K562 (cell line): ENCODE data around the gene NCAM2. TPM values are rescaled to one million over a fixed set of nuclear protein-coding genes. Genes with fewer than 3 reads are reported as not detected.

Experiments
- CHAMP1 ChIP-seq: fragments of 450-650 bp; IDR thresholded peaks from 2 replicates; pipeline ENCODE4 v1.6.1; 2016; ENCODE audit warnings: mild to moderate bottlenecking
- CREB3L1 ChIP-seq: fragments of 450-650 bp; IDR thresholded peaks from 2 replicates; pipeline ENCODE4 v1.6.1; 2014; ENCODE audit warnings: low read depth, mild to moderate bottlenecking, moderate library complexity, borderline replicate concordance
- GABPA ChIP-seq: fragments of 200-800 bp; sonication (Bioruptor generic); conservative IDR thresholded peaks from 2 replicates; pipeline ENCODE4 v1.6.1; 2016; ENCODE audit warnings: low read depth, missing genetic modification characterization, missing compliant biosample characterization
- JUNB ChIP-seq: fragments of 450-650 bp; formaldehyde crosslinking; conservative IDR thresholded peaks from 2 replicates; pipeline ENCODE4 v1.4.0; 2020; ENCODE audit warnings: mild to moderate bottlenecking
- KDM5B ChIP-seq: fragments of 200-600 bp; sonication (generic); IDR thresholded peaks from 2 replicates; pipeline ENCODE4 v1.6.1; 2012; ENCODE audit warnings: low read depth, mild to moderate bottlenecking, moderate library complexity, low read length, control low read depth, inconsistent platforms; ENCODE audit not compliant: insufficient replicate concordance
- MXD1 ChIP-seq: fragments of 250-450 bp; sonication (Bioruptor Pico); IDR thresholded peaks from 2 replicates; pipeline ENCODE4 v1.8.0; 2021; ENCODE audit warnings: borderline replicate concordance, mild to moderate bottlenecking, moderate library complexity; ENCODE audit not compliant: poor library complexity, severe bottlenecking
- MYBL2 ChIP-seq, 2 experiments: fragments of 450-650 bp in 1 of 2; sonication (generic) in 1 of 2; formaldehyde crosslinking in 1 of 2; IDR thresholded peaks; 2 replicates each; pipeline versions ENCODE4 v1.6.1 to v1.8.1; 2017 to 2022; ENCODE audit warnings: borderline replicate concordance in 1 of 2, inconsistent platforms in 1 of 2, low read depth in 1 of 2, mild to moderate bottlenecking in 1 of 2, missing genetic modification reagents in 1 of 2, moderate library complexity in 1 of 2
- NUFIP1 ChIP-seq: fragments of 450-650 bp; IDR thresholded peaks from 2 replicates; pipeline ENCODE4 v1.6.1; 2018; ENCODE audit not compliant: partially characterized antibody
- RCOR1 ChIP-seq, 2 experiments: IDR thresholded peaks; 2 replicates each; pipeline ENCODE4 v1.6.1; 2012; ENCODE audit warnings: low read depth in 2 of 2, low read length in 2 of 2, borderline replicate concordance in 1 of 2, improper control_type of control experiment in 1 of 2
- SFPQ ChIP-seq: fragments of 200-400 bp; formaldehyde crosslinking; IDR thresholded peaks from 2 replicates; pipeline ENCODE4 v1.6.1; 2017; ENCODE audit warnings: mild to moderate bottlenecking, low read depth, low read length, moderate library complexity
- SUPT5H ChIP-seq: fragments of 450-650 bp; IDR thresholded peaks from 2 replicates; pipeline ENCODE4 v1.6.1; 2016
- TEAD4 ChIP-seq, 2 experiments: sonication (generic) in 1 of 2; formaldehyde crosslinking in 1 of 2; IDR thresholded peaks; 2 replicates each; pipeline versions ENCODE4 v1.6.1 to v1.8.0; 2012 to 2022; ENCODE audit warnings: borderline replicate concordance in 1 of 2, inconsistent platforms in 1 of 2, low read length in 1 of 2, mild to moderate bottlenecking in 1 of 2, missing genetic modification reagents in 1 of 2
- ZNF77 ChIP-seq: fragments of 250-450 bp; sonication (Bioruptor Pico); IDR thresholded peaks from 2 replicates; pipeline ENCODE4 v1.5.0; 2020
- polyA plus RNA-seq, 8 experiments: library from polyadenylated mRNA; depleted of rRNA in 4 of 8; stranded (reverse) in 5 of 8; unstranded in 3 of 8; fragments of >200 nt; fragmentation: Nextera tagmentation in 2 of 8; fragmentation: Illumina TruSeq in 1 of 8; extraction: Ambion mirVana in 2 of 8; extraction: Trizol in 1 of 8; gene quantifications; 2 replicates each; pipeline versions ENCODE4 v1.2.1 to v1.2.3, GENCODE V29; 2011 to 2014; ENCODE audit warnings: inconsistent platforms in 1 of 8, missing spikeins in 1 of 8
- total RNA-seq, 7 experiments: library from RNA; depleted of rRNA in 6 of 7; stranded (reverse); fragments of >200 nt in 6 of 7; fragmentation: Illumina TruSeq in 2 of 7; extraction: Trizol in 2 of 7; gene quantifications; 2 replicates each; pipeline versions ENCODE4 v1.2.1 to v1.2.3, GENCODE V29; 2011 to 2021; ENCODE audit warnings: low replicate concordance in 1 of 7
- TF ChIP-seq, protein P1 (sequence below): sonication (generic); formaldehyde crosslinking; IDR thresholded peaks from 2 replicates; pipeline ENCODE4 v1.8.1; 2023; ENCODE audit warnings: mild to moderate bottlenecking, missing genetic modification reagents
- TF ChIP-seq, protein P2 (sequence below): sonication (generic); formaldehyde crosslinking; IDR thresholded peaks from 2 replicates; pipeline ENCODE4 v1.8.0; 2023; ENCODE audit warnings: mild to moderate bottlenecking, missing genetic modification reagents

Gene NCAM2
- total and polyA plus RNA-seq, 9 of the 15 experiments (the other 6 are each of a cell fraction or from before 2014, with no cell fraction given): 14.0 to 58.2 (median 27.8) TPM

DNA sequence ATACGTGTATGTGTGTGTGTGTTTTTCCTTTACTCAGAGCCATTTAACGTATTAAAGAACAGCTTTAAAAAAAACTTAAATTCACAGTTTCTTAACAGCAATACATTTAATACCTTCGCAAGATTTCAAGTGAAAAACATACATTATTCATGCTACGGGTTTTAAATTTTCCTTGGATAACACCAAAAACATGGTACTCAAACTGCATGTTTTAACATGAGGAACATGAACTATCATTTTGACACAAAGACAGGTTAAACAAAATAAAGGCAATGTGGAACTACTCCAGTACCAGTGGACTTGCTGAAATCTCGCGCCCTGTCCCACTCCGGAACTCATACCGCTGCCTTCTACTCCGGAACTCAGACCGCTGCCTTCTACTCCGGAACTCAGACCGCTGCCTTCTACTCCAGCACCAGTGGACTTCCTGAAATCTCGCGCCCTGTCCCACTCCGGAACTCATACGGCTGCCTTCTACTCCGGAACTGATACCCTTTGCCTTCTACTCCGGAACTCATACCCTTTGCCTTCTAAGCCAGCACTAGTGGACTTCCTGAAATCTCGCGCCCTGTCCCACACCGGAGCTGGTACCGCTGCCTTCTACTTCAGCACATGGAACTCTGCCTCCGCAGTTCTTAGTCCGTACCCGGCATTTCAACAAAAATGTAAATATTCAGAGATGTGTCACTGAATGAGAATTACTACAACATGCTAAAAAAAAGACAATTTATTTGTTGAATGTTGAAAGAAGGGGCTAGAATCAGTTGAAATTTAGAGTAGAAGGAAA is 148.6 kb downstream of the NCAM2 start (continued):
- TF ChIP-seq, protein P1, sequence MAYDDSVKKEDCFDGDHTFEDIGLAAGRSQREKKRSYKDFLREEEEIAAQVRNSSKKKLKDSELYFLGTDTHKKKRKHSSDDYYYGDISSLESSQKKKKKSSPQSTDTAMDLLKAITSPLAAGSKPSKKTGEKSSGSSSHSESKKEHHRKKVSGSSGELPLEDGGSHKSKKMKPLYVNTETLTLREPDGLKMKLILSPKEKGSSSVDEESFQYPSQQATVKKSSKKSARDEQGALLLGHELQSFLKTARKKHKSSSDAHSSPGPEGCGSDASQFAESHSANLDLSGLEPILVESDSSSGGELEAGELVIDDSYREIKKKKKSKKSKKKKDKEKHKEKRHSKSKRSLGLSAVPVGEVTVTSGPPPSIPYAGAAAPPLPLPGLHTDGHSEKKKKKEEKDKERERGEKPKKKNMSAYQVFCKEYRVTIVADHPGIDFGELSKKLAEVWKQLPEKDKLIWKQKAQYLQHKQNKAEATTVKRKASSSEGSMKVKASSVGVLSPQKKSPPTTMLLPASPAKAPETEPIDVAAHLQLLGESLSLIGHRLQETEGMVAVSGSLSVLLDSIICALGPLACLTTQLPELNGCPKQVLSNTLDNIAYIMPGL: 0 out of 2 replicates have a peak, but pooled peaks have one; percentile 35
- TF ChIP-seq SUPT5H: peak; percentile 91
- TF ChIP-seq SFPQ: no peak
- no peak for TF ChIP-seq MXD1
- peak; percentile 72 for TF ChIP-seq KDM5B
- TF ChIP-seq, protein P2, sequence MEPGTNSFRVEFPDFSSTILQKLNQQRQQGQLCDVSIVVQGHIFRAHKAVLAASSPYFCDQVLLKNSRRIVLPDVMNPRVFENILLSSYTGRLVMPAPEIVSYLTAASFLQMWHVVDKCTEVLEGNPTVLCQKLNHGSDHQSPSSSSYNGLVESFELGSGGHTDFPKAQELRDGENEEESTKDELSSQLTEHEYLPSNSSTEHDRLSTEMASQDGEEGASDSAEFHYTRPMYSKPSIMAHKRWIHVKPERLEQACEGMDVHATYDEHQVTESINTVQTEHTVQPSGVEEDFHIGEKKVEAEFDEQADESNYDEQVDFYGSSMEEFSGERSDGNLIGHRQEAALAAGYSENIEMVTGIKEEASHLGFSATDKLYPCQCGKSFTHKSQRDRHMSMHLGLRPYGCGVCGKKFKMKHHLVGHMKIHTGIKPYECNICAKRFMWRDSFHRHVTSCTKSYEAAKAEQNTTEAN (CRISPR knock-in tag): no peak
- TF ChIP-seq CREB3L1: peak; percentile 86
- no peak for TF ChIP-seq ZNF77 (CRISPR knock-in tag)
- TF ChIP-seq TEAD4 (IDR thresholded peaks at IDR 0.05; ENCODE audit: low read length): peak; percentile 53
- no peak for TF ChIP-seq TEAD4 (CRISPR knock-in tag; IDR thresholded peaks at IDR 0.05; ENCODE audit: borderline replicate concordance)
- peak; percentile 99 for TF ChIP-seq GABPA (tag)
- no peak for TF ChIP-seq NUFIP1
- TF ChIP-seq CHAMP1: peak; percentile 93
- TF ChIP-seq RCOR1 (IDR thresholded peaks at IDR 0.05; ENCODE audit: borderline replicate concordance in 1 of 2, low read depth in 2 of 2, low read length in 2 of 2): peak in 1 of 2 experiments; percentile 84; a peak in 2 of 4 replicates
- peak; percentile 43 for TF ChIP-seq MYBL2 (IDR thresholded peaks at IDR 0.05; ENCODE audit: low read depth)
- no peak for TF ChIP-seq MYBL2 (CRISPR knock-in tag; IDR thresholded peaks at IDR 0.05; ENCODE audit: borderline replicate concordance)
- TF ChIP-seq JUNB (CRISPR knock-in tag): no peak
